Cardiac septum (tissue), 1 donor: ENCODE data around the gene MPRIP. TPM values are rescaled to one million over a fixed set of nuclear protein-coding genes. Genes with fewer than 3 reads are reported as not detected.
A peak's percentile ranks its signal among the peaks of the same experiment; 100 is the strongest.

ENCODE experiments used
- DNase-seq: peaks from one replicate; pipeline ENCODE4 v3.0.0-alpha.2; 2020; ENCODE audit warnings: low spot score
- intact Hi-C: fragments of 100-400 bp; cut with DNase I; formaldehyde crosslinking; loops from one replicate; pipeline ENCODE4 v1.14.0; 2022
- total RNA-seq: library from RNA; stranded (reverse); fragmentation: NEBNext Ultra II Directional; extraction: Animal tissue kit (Norgen Biotek cat#: 25700); gene quantifications from one replicate; pipeline ENCODE4 v1.2.1, GENCODE V29; 2021
- donor health status: DM: no; HTN: no; CAD: no.

The MPRIP gene
- total RNA-seq, 1 donor from 2014 or later = 554 TPM

GRCh38 chr17:17206124-17206912 lies 164.1 kb downstream of the MPRIP start, which contains the start of gene PLD6:
TSS of gene PLD6 (minus strand) at chr17:17206333. CDS start at chr17:17206286, 47 bp downstream.
- peak; percentile 90 for DNase-seq
- intact Hi-C loops = loop anchor here (10.0 kb wide), 1 partner anchor 202 kb away; no protein-coding TSS in a partner anchor

GRCh38 chr17:17206913-17207335 lies 164.7 kb downstream of the MPRIP start:
- DNase-seq = no peak
- intact Hi-C loops = loop anchor here (10.0 kb wide), 1 partner anchor 202 kb away; no protein-coding TSS in a partner anchor

GRCh38 chr17:17207998-17208397 lies 165.7 kb downstream of the MPRIP start:
- no peak for DNase-seq
- intact Hi-C loops = loop anchor here (10.0 kb wide), 1 partner anchor 203 kb away; no protein-coding TSS in a partner anchor

- intact Hi-C loops = no loop called here
- DNase-seq = no peak
Observed at GRCh38 chr17:17213775-17214174, 171.5 kb downstream of the MPRIP start.

GRCh38 chr17:17214646-17215436 lies 172.6 kb downstream of the MPRIP start:
- no peak for DNase-seq
- intact Hi-C loops = no loop called here

- intact Hi-C loops = no loop called here
- no peak for DNase-seq
Observed at GRCh38 chr17:17215575-17215974, 173.3 kb downstream of the MPRIP start.

- no peak for DNase-seq
- intact Hi-C loops = no loop called here
Observed at GRCh38 chr17:17216236-17216635, 174.0 kb downstream of the MPRIP start.

- intact Hi-C loops = no loop called here
- DNase-seq = no peak
Observed at GRCh38 chr17:17216776-17217175, 174.5 kb downstream of the MPRIP start.

- DNase-seq = no peak
- intact Hi-C loops = no loop called here
Observed at GRCh38 chr17:17217995-17218394, 175.7 kb downstream of the MPRIP start.

- intact Hi-C loops = no loop called here
- DNase-seq = no peak
Observed at GRCh38 chr17:17220529-17220928, 178.3 kb downstream of the MPRIP start.

- intact Hi-C loops = no loop called here
- no peak for DNase-seq
Observed at GRCh38 chr17:17221329-17221728, 179.1 kb downstream of the MPRIP start.

- intact Hi-C loops = no loop called here
- no peak for DNase-seq
Observed at GRCh38 chr17:17223736-17224135, 181.5 kb downstream of the MPRIP start.

- DNase-seq = no peak
- intact Hi-C loops = no loop called here
Observed at GRCh38 chr17:17224137-17224536, 181.9 kb downstream of the MPRIP start.

GRCh38 chr17:17225901-17226300 lies 183.6 kb downstream of the MPRIP start:
- intact Hi-C loops = no loop called here
- DNase-seq = peak; percentile 29

- DNase-seq = no peak
- intact Hi-C loops = no loop called here
Observed at GRCh38 chr17:17226451-17227265, 184.4 kb downstream of the MPRIP start.

- DNase-seq = no peak
- intact Hi-C loops = no loop called here
Observed at GRCh38 chr17:17227608-17228520, 185.6 kb downstream of the MPRIP start.

- intact Hi-C loops = no loop called here
- DNase-seq = no peak
Observed at GRCh38 chr17:17228521-17229279, 186.4 kb downstream of the MPRIP start.
